AG09309 (cell line): Measurements from ENCODE around the gene GADD45G.

Experiments
- DNase-seq: peaks from one replicate; pipeline ENCODE4 v3.0.0-alpha.2; 2010; ENCODE audit warnings: low read depth
- H3K4me3 ChIP-seq: 2 replicates; pipeline ENCODE4 v1.5.1; 2011; ENCODE audit warnings: mild to moderate bottlenecking, low read depth, low read length, moderate library complexity; ENCODE audit not compliant: control insufficient read depth
- TF ChIP-seq, protein P1 (sequence below): IDR thresholded peaks from 2 replicates; pipeline ENCODE4 v1.5.1; 2011; ENCODE audit warnings: mild to moderate bottlenecking, low read depth, low read length, inconsistent platforms; ENCODE audit not compliant: insufficient read depth, control insufficient read depth; ENCODE audit errors: missing control alignments

Gene GADD45G

DNA sequence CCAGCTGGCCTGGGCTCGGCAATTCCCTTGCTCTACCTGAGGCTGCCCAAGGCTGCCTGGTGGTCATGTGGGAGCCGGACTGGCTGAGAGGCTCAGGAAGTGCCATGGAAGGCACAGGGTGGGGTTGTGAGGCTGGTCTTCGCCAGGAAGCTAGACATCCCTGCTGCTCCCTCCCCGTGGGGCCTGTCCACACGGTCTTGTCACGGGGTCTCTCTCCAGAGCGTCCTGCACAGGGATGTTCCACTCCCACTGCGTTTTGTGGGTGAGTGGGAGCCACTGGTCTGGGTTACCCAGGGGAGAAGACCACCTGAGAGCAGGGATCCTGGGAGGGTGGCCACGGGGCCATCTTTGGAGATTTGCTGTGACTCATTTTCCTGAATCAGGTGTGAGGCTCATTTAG lies 11.6 kb downstream of the GADD45G start:
- DNase-seq = no peak
- TF ChIP-seq, protein P1, sequence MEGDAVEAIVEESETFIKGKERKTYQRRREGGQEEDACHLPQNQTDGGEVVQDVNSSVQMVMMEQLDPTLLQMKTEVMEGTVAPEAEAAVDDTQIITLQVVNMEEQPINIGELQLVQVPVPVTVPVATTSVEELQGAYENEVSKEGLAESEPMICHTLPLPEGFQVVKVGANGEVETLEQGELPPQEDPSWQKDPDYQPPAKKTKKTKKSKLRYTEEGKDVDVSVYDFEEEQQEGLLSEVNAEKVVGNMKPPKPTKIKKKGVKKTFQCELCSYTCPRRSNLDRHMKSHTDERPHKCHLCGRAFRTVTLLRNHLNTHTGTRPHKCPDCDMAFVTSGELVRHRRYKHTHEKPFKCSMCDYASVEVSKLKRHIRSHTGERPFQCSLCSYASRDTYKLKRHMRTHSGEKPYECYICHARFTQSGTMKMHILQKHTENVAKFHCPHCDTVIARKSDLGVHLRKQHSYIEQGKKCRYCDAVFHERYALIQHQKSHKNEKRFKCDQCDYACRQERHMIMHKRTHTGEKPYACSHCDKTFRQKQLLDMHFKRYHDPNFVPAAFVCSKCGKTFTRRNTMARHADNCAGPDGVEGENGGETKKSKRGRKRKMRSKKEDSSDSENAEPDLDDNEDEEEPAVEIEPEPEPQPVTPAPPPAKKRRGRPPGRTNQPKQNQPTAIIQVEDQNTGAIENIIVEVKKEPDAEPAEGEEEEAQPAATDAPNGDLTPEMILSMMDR = no peak
- no peak overlapping the region for H3K4me3 ChIP-seq

DNA sequence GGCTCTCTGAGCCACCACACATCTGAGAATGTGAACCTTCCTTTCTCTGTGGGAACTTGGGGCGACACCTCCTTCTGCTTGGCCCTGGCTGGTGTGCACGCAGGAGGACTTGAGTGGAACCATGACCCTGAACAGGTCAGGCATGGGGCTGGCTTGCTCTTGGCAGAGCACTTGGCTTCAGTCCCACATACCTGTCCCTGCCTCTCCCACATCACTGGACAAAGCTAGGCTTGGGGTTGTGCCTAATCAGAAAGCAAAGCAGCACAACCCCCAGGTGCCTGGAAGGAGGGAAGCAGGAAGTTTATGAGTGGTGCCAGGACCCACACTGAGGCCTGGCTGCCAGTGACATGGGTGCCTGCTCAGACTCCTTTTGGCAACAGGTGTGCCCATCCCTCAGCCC lies 13.2 kb downstream of the GADD45G start:
- TF ChIP-seq, protein P1 = no peak
- DNase-seq = no peak
- no peak overlapping the region for H3K4me3 ChIP-seq

DNA sequence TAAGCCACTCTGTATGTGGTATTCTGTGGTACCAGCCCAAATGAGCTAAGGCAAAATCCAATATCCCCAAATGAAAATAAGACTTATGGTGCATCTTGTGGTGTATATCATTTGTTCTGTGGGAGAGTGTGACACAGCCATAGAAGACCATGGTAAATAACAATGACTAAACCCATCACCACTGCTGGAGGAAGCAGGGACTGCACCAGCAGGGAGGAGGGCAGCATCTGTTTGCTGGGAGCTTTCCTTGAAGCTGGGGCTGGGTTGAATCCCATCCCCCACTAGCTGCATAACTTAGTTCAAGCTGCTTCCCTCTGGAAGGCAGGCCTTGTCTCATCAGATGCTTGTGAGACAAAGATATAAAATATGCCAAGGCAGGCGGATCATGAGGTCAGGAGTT lies 14.2 kb downstream of the GADD45G start:
- TF ChIP-seq, protein P1 = no peak
- no peak overlapping the region for H3K4me3 ChIP-seq
- DNase-seq = no peak

GRCh38 chr9:89619424-89620138 lies 14.8 kb downstream of the GADD45G start:
- TF ChIP-seq, protein P1 = no peak
- H3K4me3 ChIP-seq = no peak overlapping the region
- DNase-seq = no peak

GRCh38 chr9:89621031-89621430 lies 16.2 kb downstream of the GADD45G start:
- TF ChIP-seq, protein P1 = no peak
- no peak for DNase-seq
- no peak overlapping the region for H3K4me3 ChIP-seq

DNA sequence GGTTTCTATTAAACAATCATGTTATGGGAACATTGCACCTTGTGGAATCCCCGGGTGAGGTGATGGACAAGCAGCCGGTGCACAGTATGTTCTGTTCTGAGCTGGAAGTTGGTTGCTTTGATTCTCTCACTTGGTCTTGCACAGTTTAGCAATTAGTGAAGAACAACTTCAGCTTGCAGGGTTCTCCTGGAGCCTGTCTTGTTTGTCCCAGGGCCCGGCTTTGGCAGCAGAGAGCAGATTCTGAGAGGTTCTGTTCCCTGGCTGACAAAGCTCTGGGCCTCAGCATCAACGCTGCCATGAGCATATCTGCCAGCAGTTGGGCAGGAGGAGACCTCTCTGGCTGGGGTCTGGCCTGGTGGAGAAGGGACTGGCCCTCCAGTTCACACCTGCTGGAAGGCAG lies 16.9 kb downstream of the GADD45G start:
- TF ChIP-seq, protein P1 = no peak
- DNase-seq = no peak

More for the DNA sequence above, 16.9 kb downstream of the GADD45G start:
- no peak overlapping the region for H3K4me3 ChIP-seq
